ENCODE data around the gene YAF2. TPM values are rescaled to one million over a fixed set of nuclear protein-coding genes. Genes with fewer than 3 reads are reported as not detected.

YAF2 gene
- 12.4 and 62.2 TPM in 2 replicates for total RNA-seq

GRCh38 chr12:42238240-42239140 lies at the start of gene YAF2:
Gene YAF2, minus strand, starts transcription at chr12:42238248. Its CDS starts 68 bp downstream, at chr12:42238180.

DNA sequence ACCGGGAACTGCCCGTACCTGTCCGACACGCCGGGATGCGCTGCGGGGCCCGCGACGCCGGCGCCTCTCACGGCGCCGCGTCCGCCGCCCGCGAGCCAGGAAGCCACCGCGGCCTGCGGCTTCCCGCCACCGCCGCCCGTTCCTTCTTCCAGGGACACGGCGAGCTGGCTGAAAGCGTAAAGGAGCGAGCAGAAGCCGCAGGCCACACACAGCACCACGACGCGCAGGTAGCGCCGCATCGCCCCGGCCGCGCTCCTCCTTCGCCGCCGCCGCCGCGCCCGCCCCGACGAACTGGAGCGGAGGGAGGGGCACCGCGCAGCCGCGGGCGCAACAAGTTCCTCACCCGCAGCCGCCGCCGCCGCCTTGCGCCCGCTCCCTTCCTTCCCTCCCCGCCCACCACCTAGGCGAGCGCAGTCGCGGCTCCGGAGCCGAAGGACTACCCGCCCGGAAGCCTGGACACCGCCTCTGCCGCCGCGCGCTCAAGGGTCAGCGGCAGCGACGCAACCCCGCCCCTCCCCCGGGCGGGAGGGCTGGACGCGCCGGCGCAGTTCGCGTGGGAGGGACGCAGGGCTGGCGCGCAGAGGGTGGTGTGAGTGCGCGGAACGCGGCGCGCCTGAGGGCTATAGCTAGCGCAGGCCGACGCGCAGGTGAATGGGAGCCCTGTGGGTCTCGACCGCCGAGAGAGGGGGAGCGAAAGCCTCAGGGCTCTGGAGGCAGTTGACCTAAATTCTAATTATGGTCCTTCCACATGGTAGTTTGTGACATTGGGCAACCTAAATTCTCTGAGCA lies 93.4 kb downstream of the YAF2 start, which contains the start of gene GXYLT1:
Gene GXYLT1, minus strand, starts transcription at position 467 of the 789 bp plus-strand sequence. Its CDS starts 228 bp downstream, at position 239.

Other genes with a start within 250 kb of the YAF2 start
- gene GXYLT1, start 93.4 kb downstream of the YAF2 start, total RNA-seq, result 8.9 and 11.7 TPM in 2 replicates
- gene ZCRB1, start 87.8 kb upstream of the YAF2 start, total RNA-seq, result 20.2 and 21.9 TPM in 2 replicates
- gene PPHLN1, start 87.9 kb upstream of the YAF2 start, total RNA-seq, result 52.8 and 55.2 TPM in 2 replicates

Data from tracheal epithelial cell (primary cell).